Islet of Langerhans (tissue), 1 donor: ENCODE results near the gene CCDC152.
"Not testable (repeated sequence)": the region's sequence is repeated elsewhere in the genome, so short reads cannot be mapped to it uniquely, and the experiment has no call there.

ENCODE experiments used
- FAIRE-seq: peaks from one replicate; lab custom pipeline; 2011; peaks lifted over from hg19 to GRCh38; lab: Jason Lieb, UNC

The CCDC152 gene

GRCh38 chr5:42816546-42816945 lies 59.9 kb downstream of the CCDC152 start:
- FAIRE-seq: not testable (repeated sequence)

- FAIRE-seq: no peak
Observed at GRCh38 chr5:42819745-42820144, 63.1 kb downstream of the CCDC152 start.

GRCh38 chr5:42822548-42822947 lies 65.9 kb downstream of the CCDC152 start:
- no peak for FAIRE-seq

- no peak for FAIRE-seq
Observed at GRCh38 chr5:42824347-42824976, 67.8 kb downstream of the CCDC152 start.

GRCh38 chr5:42825422-42826148 lies 69.0 kb downstream of the CCDC152 start:
- no peak for FAIRE-seq

- FAIRE-seq: no peak
Observed at GRCh38 chr5:42826757-42827515, 70.3 kb downstream of the CCDC152 start.

GRCh38 chr5:42828671-42829070 lies 72.1 kb downstream of the CCDC152 start:
- FAIRE-seq: no peak

GRCh38 chr5:42830924-42831323 lies 74.3 kb downstream of the CCDC152 start:
- no peak for FAIRE-seq

- FAIRE-seq: no peak
Observed at GRCh38 chr5:42832060-42832459, 75.4 kb downstream of the CCDC152 start.

- no peak for FAIRE-seq
Observed at GRCh38 chr5:42836070-42836769, 79.6 kb downstream of the CCDC152 start.

GRCh38 chr5:42837601-42838000 lies 81.0 kb downstream of the CCDC152 start:
- FAIRE-seq: no peak

GRCh38 chr5:42839196-42839595 lies 82.6 kb downstream of the CCDC152 start:
- FAIRE-seq: no peak

- FAIRE-seq: no peak
Observed at GRCh38 chr5:42840269-42840668, 83.7 kb downstream of the CCDC152 start.

GRCh38 chr5:42840842-42841567 lies 84.4 kb downstream of the CCDC152 start:
- FAIRE-seq: no peak

GRCh38 chr5:42842921-42843641 lies 86.5 kb downstream of the CCDC152 start:
- no peak for FAIRE-seq

- no peak for FAIRE-seq
Observed at GRCh38 chr5:42843675-42844292, 87.2 kb downstream of the CCDC152 start.

- FAIRE-seq: not testable (repeated sequence)
Observed at GRCh38 chr5:42844408-42844807, 87.8 kb downstream of the CCDC152 start.

GRCh38 chr5:42848545-42848944 lies 91.9 kb downstream of the CCDC152 start:
- FAIRE-seq: no peak

- FAIRE-seq: no peak
Observed at GRCh38 chr5:42851481-42851880, 94.9 kb downstream of the CCDC152 start.
